Brain pericyte (primary cell): ENCODE data around the gene CEP128.

Experiments
- DNase-seq: peaks from one replicate; pipeline ENCODE4 v3.0.0-alpha.2; 2012; ENCODE audit warnings: low read depth, low spot score

Gene CEP128

DNA sequence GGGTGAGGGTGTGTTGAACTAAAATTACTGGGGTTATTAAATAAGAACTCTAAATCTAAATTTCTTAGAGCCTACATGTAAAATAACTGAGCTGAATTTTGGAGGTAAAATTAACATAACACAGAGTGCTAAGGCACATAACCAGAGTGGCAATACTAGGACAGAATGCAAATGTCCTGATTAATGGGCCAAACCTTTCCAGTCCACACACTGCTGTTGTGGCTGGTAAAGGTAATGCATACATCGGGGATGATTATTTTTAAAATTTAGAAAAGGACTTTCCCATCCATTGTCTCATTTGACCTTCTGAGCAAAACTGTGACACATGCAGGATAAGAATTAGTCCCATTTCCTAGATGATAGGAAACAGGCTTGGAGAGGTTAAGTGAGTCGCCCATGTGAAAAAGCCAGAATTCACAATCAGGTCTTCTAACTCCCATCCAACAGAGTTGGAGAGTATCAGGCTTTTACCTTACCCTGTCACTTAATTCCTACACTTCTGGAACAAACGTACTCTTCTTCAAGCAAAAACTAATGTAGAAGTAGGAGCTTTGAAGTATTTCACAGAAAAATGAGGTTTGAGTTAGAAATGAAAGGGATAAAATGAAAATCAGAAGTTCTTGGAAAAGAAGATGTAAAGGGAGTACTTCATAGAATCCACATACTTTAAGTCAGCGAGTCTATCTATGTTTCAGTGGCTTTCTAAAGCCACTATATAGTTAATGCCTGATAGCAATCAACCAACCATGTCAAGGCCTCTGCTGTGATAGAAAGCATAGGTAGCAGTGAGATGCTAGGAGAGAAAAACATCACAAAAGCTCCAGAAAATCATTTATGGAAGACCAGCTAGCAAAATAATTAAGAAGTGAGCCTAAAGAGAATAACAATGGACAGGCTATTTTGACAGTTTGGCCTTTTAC, 395.3 kb downstream of the CEP128 start:
- no peak for DNase-seq

DNA sequence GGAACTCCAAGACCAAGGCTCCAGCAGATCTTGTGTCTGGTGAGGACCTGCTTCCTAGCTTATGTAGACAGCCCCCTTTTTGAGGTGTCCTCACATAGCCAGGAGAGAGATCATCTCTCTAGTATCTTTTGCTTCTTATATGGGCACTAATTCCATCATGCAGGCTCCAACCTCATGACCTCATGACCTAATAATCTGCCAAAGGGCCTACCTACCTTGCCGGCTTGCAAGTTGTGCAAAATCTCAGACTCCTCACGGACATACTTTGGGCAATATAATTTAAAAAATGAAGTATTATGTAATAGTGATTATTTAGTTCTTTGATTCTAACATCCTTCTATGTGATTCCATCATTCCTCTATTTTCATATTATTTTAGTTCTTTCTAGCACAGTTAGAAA, 397.2 kb downstream of the CEP128 start:
- no peak for DNase-seq

DNA sequence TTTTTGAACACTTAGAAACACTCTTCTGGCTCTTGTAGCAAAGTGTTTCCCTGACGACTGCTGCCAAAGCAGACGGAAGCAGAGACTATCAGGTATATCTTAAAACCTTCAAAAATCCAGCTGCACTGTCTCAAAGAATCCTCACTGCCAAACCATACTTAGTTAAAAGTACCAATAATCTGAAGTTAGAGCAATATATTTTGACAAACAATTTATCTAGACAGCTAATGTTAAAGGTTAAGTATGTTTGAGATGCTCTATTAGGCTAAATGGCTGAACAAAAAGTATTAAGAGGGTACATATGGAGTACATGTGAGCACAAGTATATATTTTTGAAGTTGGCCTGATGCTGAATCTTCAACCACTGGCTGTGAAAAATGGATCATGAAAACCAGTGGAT, 398.3 kb downstream of the CEP128 start:
- DNase-seq: no peak

DNA sequence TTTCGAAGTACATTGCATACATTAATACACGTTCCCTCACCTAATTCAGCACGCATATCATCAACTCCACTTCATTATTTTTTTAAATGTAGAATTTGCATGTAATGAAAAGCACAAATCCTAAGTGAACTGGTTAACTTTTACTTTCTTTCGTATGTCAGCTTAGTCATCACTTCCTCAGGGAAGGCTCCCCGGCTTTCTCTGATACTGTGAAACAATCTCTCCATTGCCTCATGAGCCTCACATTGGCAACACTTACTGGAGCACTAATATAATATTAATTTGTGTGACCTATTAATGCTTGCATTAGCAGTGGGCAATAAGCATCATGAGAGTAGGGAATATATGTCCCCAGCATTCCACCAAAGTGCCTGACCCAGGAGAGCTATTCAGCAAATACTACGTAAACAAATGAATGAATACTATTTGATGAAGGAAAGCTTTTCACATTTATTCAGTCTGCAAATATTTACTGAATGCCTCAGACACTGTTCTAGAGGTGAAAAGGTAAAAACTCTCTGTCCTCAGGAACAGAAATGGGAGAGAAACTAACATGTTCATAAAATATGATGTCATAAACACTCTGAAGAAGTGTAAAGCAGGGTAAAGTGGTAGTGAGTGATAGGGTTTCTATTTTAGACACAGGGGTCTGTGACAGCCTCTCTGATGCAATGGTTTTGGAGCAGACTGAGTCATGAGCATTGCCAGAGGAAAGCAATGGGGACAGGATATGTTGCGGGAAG, 402.7 kb downstream of the CEP128 start:
- no peak for DNase-seq

DNA sequence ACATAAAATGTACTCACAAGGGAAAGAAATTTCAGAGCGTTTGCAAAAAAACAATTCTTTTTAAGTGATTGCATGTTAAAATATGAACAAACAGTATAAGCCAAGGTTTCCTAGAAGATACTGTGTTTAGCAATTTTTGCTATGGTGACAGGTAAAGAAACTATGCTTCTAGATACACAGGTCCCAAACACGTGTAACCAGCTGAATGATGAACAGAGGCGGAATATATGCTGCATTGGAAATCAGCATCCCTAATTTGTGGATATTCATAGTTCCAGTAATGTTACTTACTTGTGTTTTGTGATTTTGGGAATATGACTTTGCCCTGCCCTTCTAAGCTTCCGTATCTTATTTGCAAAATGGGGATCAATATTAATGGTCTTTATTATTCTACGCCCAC, 403.9 kb downstream of the CEP128 start:
- no peak for DNase-seq

DNA sequence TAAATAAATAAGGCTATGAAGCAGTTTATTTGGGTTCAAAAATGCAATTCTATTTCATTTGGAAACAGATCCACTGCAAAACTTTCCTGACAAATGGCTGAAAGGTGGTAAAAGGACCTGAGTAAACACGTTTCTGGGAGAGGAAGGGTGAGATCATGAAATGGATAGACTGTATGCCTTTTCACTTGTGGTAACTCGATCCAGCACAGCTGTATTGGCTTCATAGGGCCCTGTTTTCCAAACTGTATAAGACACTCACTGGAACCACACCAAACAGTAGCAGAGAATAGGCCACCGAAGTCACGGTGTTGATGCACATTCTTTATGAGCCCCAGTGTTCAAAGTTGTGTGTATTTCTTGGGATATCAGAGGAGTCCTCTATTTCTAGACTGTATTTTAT, 405.1 kb downstream of the CEP128 start:
- DNase-seq: no peak

DNA sequence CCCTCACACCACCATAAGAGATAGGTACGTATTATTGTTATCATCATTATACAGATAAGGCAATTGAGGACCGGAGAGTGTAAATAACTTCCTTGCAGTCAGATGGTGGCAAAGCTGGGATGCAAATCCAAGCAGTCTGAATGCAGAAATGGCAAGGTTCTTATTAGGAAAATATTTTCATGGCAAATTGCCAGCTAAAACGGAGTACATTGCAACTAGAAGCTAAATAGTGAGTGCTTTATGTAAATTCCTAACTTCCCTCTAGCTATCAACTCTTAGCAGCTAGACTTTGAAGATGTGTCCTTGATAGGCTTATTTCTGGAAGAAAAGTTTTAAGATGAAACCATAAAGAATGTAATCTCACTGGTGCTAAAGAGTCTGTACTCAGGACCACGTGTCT, 406.4 kb downstream of the CEP128 start:
- no peak for DNase-seq

DNA sequence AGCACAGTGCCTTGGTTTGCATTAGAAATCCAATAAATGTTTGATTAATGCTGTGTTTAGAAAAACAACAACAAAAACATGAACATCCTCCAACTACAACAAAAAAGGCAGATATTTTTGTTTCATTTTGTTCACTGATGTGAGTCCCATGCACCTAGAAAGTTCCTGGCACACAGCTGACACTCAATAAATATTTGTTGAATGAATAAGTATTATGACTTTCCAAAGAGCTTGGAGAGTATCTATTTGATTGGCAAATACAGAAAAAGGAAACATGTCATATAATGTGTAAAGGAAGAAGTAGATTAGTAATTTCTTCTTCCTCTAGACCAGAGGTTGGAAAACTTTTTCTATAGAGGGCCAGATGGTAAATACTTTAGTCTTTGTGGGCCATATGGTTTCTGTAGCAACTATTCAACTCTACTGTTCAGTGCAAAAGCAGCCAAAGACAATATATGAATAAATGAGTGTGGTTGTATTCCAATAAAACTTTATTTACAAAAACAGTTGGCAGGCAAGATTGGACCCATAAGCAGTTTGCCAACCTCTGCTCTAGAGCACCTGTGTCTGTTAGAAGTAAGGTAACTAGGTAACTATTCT, 417.9 kb downstream of the CEP128 start:
- DNase-seq: no peak

DNA sequence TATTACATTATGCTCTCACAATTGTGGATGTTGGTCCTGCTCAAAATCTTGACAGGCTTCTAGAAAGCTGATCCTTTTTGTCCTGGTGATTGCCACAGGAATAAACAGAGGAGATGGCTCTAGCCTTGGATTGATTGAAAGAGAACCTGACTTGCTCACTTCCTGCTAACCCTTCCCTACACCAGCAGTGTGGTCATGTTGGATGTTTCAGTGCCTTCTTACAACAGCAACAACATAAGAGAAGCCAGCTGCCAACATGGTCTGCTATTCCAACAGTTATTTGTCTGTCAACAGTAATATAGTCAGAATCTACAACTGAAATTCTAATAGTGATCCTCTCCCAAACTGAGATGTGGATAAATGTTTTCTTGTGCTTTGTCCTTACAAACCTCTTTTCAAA, 418.6 kb downstream of the CEP128 start:
- no peak for DNase-seq

DNA sequence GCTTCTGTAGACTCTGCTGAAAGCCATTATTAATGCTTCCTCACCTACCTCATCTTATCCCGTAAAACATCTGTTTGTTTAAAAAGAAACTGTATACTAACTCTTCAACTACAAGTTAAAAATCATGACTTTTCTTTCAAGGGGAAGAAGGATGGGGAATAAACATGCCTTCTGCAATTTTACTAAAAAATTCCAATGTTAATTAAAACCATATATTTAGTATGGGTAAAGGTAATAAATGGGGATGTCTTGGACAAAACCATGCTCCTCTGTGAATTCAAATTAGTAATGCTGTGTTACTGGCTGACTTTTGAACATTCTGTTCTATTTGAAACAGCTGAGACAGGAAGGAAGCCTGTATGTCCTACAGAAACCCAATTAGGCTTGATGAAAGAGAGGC, 419.1 kb downstream of the CEP128 start:
- no peak for DNase-seq

DNA sequence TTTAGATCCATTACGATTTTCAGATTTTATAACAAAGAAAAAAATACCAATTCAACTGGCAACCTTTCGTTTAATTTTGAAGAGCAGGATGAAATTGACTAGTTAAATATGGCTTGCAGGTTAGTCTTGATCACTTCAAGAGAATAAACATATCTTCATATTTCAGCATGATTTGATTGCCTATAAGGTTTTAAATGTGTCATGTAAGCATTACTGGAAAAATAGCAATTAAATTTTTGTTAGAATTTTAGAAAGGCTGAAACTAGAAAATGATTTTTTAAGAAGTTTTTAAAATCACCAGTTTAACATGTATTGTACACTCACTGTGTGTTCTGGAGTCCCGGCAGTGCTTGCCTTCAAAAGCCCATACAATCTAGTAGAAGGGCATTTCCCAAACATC, 420.1 kb downstream of the CEP128 start:
- DNase-seq: no peak

DNA sequence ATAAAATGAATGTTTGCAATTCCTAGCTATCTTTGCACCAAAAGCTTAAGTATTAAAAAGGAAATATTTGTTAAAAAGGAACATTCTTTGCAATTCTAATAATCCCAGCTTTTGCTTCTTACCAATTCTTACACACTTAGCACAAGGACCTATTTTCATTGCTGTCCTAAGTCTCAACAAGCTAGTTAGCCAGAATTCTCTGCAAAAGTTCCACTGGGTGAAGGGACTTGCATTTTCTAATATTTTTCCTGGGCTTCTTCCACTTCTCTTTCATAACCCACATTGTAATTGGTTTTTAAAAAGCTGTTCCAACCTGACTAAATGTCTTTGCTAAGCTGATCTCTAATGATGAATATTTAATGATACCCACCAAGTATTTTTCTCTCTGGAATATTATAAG, 422.5 kb downstream of the CEP128 start:
- DNase-seq: no peak

DNA sequence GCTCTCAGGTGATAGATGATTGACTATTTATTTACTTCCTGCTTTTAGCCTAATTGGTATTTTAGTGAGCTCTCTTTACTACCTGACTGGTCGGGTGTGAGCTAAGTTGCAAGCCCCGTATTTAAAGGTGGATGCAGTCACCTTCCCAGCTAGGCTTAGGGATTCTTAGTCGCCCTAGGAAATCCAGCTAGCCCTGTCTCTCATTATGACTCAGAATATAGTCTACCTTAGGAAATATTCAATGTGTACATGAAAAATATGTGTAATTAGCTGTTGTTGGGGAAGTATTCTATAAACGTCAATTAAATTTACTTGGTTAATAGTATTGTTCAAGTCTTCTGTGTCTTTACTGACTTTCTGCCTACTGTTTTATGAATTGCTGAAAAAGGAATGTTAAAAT, 423.4 kb downstream of the CEP128 start:
- no peak for DNase-seq

DNA sequence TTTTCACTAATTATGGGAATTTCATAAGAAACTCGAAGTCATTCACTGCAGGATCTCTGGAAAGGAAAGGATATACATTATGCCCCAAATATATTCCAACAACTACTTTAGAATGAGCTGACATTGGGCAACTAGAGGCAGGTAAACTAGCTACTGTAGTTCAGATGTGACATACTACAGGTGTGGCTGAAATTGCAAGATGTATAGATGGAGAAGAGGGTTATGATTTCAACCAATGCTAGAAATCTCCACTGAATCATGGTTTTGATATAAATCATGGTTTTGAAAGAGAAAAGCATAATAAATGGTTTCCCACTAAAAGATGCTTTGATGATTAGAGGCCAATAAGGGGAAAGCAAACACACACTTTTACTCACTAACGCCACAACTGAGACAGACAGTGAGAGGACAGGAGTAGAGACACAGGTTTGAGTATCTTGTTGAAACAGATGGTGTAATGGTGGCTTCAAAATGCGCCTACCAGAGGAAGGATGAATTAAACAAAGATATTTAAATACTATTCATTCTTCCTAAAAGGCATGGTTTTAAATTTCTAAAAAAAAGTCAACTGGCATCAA, 434.2 kb downstream of the CEP128 start:
- no peak for DNase-seq

DNA sequence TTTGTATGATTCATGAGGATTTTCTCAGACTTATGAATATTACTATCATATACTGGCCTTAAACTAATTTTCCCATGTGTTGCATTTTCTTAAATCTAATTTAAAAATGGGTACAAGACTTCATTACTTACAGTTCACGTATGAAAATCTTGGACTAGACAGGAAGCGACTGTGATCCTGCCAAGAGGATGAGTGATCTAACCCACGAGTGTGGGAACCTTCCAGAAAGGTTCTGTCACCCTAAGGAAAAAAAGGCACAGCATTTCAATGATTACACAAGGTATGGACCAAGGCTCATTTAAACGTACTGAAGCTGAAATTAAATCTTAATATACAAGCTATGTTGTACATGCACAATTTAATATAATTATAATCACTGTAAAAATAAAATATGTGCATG, 436.8 kb downstream of the CEP128 start:
- no peak for DNase-seq

DNA sequence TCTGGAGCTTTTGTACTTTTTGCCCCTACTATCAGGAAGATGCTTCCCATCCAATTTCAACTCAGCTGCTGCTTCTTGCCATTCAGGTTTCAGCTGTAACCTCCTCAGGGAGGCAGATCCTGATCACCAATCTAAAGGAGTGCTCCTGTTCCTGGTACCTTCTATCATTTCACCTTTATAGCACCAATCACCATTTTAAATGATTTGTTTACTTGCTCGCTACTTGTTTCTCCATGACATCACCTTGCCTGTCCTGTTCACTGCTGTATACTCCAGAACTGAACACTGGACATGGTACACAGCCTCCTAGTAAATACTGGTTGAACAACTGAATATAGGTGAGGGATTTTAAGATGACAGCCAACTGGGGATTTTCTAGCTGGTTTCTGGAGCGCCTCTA, 443.0 kb downstream of the CEP128 start:
- no peak for DNase-seq

DNA sequence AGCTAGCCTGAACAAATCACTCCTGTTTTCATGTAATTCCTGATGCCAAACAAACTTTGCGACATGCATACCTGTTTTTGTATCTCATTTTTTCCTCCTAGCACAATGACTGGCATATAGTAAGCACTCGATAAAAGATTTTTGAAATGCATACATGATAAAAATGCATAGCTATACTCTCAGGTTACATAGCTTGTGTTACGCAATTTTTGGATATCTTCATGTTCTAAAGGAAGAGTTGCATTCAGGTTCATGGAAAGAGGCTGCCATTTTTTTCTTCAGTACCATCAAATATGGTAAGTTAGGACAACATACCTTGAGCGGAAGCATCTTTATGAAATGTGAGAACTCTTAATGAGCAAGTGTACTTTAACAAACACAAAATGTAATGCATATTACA, 445.4 kb downstream of the CEP128 start:
- DNase-seq: no peak

DNA sequence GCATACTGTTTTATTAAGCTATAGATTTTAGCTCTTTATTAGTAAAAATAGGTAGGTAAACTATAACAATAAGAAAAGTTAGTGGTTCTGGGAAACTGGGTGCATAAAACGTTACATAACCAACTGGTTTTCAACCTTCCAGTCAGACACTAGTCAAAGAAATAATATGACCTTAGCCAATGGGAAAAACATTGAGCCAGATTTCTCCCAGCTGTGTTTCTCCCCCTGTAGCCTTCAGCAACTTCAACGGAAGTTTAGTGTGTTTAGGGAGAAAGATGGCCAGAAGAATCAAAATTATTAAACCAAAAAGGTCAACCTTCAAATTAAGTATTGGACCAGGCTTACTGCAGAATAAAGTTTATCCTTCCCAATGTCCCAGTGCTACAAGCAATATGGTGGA, 446.8 kb downstream of the CEP128 start:
- no peak for DNase-seq

DNA sequence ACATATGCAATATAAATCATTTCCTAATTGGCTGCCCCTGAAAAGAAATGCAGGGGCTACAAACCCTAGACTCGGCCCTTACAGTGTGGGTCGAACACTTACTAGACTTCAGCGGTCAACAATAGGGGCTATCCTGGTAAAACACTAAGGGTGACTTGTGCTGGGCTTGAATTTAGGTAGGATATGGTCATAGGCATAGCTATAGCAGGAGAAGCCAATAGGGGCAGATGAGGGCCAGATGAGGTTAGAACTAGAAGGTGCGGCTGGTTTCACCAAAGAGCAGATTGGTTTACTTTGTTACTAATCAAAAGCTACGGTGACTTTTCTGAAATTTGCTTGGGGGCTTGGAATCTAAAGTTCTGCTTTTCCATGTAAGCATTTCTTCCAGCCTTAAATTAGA, 447.9 kb downstream of the CEP128 start:
- DNase-seq: no peak

DNA sequence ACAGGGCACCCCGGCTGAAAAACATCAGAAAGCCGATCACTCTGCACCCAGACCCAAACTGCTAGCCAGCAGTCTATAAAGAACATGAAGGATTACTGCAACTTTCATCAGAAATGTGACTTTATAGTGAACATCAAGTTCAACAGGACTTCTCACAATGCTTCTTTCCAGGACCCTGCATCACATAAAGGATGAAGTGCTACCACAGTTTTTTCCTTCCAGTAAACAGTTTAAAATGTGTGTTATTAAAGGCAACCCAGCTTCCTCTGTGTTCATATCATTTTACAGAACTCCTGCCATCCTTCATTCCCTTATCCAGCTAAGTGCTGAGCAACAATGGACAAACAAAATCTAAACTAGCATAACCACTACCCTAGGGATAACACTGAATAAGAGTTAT, 449.9 kb downstream of the CEP128 start:
- no peak for DNase-seq

DNA sequence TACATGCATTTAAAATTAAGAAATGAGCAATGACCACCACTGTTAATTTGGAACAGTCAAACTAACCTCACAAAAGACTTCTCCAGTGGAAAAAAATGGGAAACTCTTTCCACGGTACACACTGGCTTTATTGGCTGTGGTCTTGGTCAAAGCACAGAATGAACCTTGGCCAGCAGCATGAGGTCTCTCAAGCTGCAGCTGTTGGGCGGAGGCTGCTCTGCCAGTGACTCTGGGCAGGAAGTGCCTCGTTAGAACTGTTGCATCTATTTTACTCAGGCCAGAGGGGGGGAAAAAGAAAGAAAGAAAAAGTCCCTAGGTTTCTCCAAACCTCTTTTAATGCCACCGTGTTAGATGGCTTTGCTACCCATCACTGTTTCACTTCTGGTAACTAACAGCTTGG, 450.4 kb downstream of the CEP128 start:
- DNase-seq: peak; percentile 13

DNA sequence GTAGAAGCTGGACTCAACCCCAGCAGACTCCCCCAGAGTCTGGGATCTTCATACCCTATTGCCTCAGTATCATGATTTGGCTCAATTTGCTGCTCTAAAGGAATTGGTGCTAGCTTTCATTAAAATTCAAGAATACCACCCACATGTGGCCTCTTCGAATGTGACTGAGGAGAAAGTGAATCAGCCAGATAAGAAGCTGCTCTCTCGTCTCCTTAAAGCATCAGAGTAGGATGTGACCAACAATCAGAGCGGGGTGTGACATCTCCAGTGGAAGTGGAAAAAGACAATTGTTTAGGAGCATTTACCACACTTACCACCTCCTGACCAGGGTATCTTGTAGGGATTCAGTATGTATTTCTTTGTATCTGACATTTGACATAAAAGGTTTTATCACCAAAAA, 452.0 kb downstream of the CEP128 start:
- DNase-seq: no peak
